H1 (cell line): ENCODE results near the gene TEX11. TPM values are rescaled to one million over a fixed set of nuclear protein-coding genes. Genes with fewer than 3 reads are reported as not detected.
"Not testable (repeated sequence)": the region's sequence is repeated elsewhere in the genome, so short reads cannot be mapped to it uniquely, and the experiment has no call there.

Experiments used
- CTCF ChIA-PET: fragments of 300-600 bp; sonication (Branson Sonifier 250); formaldehyde crosslinking; loops from one replicate; lab custom pipeline; 2021; ENCODE audit not compliant: partially characterized antibody; lab: Charles Lee
- POLR2A ChIA-PET: fragments of 300-600 bp; sonication (Branson Sonifier 250); formaldehyde crosslinking; loops from one replicate; lab custom pipeline; 2021; ENCODE audit warnings: inconsistent platforms; ENCODE audit not compliant: partially characterized antibody; lab: Charles Lee
- DNase-seq, 2 experiments: peaks; one replicate each; pipeline versions ENCODE4 v3.0.0 to v3.0.0-alpha.2; 2010 to 2022; ENCODE audit warnings: low spot score in 2 of 2, low read depth in 1 of 2, mixed read lengths in 1 of 2
- FAIRE-seq: peaks from 2 replicates; lab custom pipeline; 2011; peaks lifted over from hg19 to GRCh38; lab: Jason Lieb, UNC
- H2AFZ ChIP-seq: 2 replicates; pipeline ENCODE4 v1.8.1; 2012; ENCODE audit warnings: low read length, inconsistent platforms
- H2AK5ac ChIP-seq: 2 replicates; pipeline ENCODE4 v1.6.1; 2013; ENCODE audit warnings: low read depth, low read length
- H2BK120ac ChIP-seq: replicated peaks from 2 replicates; pipeline ENCODE3; 2013; ENCODE audit warnings: low read depth, low read length, inconsistent platforms
- H2BK12ac ChIP-seq: 2 replicates; pipeline ENCODE4 v1.6.1; 2013; ENCODE audit warnings: low read depth, low read length
- H2BK15ac ChIP-seq: 2 replicates; pipeline ENCODE4 v1.6.1; 2013; ENCODE audit warnings: low read length
- H2BK20ac ChIP-seq: 2 replicates; pipeline ENCODE4 v1.6.1; 2013; ENCODE audit warnings: low read length
- H2BK5ac ChIP-seq: 2 replicates; pipeline ENCODE4 v1.6.1; 2013; ENCODE audit warnings: low read depth, low read length
- H3K14ac ChIP-seq: 2 replicates; pipeline ENCODE4 v1.6.1; 2013; ENCODE audit warnings: inconsistent platforms; ENCODE audit not compliant: insufficient read length
- H3K18ac ChIP-seq: 2 replicates; pipeline ENCODE4 v1.6.1; 2013; ENCODE audit warnings: low read length; ENCODE audit errors: extremely low read depth
- H3K23ac ChIP-seq: 2 replicates; pipeline ENCODE4 v1.6.1; 2013; ENCODE audit warnings: inconsistent platforms; ENCODE audit not compliant: insufficient read length
- H3K23me2 ChIP-seq: 2 replicates; pipeline ENCODE4 v1.6.1; 2013; ENCODE audit warnings: low read depth, low read length
- H3K27ac ChIP-seq: 2 replicates; pipeline ENCODE4 v1.6.1; 2011; ENCODE audit warnings: low read depth, low read length, inconsistent platforms
- H3K27me3 ChIP-seq, 4 experiments: replicated peaks in 1 of 4; 1 replicate in 1 of 4; 2 replicates in 3 of 4; pipeline versions ENCODE4 v1.6.1 to v1.8.1; 2011 to 2013; ENCODE audit warnings: low read length in 3 of 4, mild to moderate bottlenecking in 3 of 4, inconsistent platforms in 2 of 4, mixed read lengths in 2 of 4, moderate library complexity in 1 of 4; ENCODE audit not compliant: control insufficient read depth in 3 of 4, insufficient read depth in 3 of 4; ENCODE audit errors: extremely low read depth in 1 of 4
- H3K36me3 ChIP-seq, 4 experiments: 2 replicates each; pipeline versions ENCODE4 v1.6.1 to v1.8.1; 2011 to 2013; ENCODE audit warnings: mild to moderate bottlenecking in 4 of 4, low read length in 3 of 4, moderate library complexity in 2 of 4, control low read depth in 1 of 4, inconsistent platforms in 1 of 4; ENCODE audit not compliant: insufficient read depth in 4 of 4, control insufficient read depth in 2 of 4
- H3K4ac ChIP-seq: replicated peaks from 2 replicates; pipeline ENCODE3; 2013; ENCODE audit warnings: low read length, low read depth, mixed read lengths, inconsistent platforms; ENCODE audit not compliant: insufficient read length
- H3K4me1 ChIP-seq, 4 experiments: replicated peaks in 1 of 4; 1 replicate in 1 of 4; 2 replicates in 3 of 4; pipeline versions ENCODE4 v1.6.1 to v1.8.1; 2011 to 2013; ENCODE audit warnings: low read length in 3 of 4, inconsistent platforms in 2 of 4, mixed read lengths in 1 of 4; ENCODE audit not compliant: insufficient read depth in 4 of 4, control insufficient read depth in 3 of 4
- H3K4me2 ChIP-seq, 2 experiments: 2 replicates each; pipeline versions ENCODE4 v1.6.1 to v1.8.1; 2011 to 2013; ENCODE audit warnings: low read depth in 2 of 2, low read length in 2 of 2, control low read depth in 1 of 2, inconsistent platforms in 1 of 2, mild to moderate bottlenecking in 1 of 2; ENCODE audit not compliant: insufficient read depth in 1 of 2
- H3K4me3 ChIP-seq, 4 experiments: fragments of 200-600, 300-600 bp in 1 of 4; sonication (generic), shearing (Covaris generic), sonication (Bioruptor Twin) in 1 of 4; 2 replicates each; pipeline versions ENCODE4 v1.5.1 to v1.8.1; 2011 to 2016; ENCODE audit warnings: low read length in 4 of 4, low read depth in 3 of 4, control low read depth in 2 of 4, inconsistent platforms in 2 of 4, mild to moderate bottlenecking in 2 of 4, mixed read lengths in 1 of 4, moderate library complexity in 1 of 4; ENCODE audit not compliant: insufficient read depth in 2 of 4; ENCODE audit errors: extremely low read depth in 1 of 4
- H3K56ac ChIP-seq: replicated peaks from 2 replicates; pipeline ENCODE3; 2013; ENCODE audit warnings: low read depth, mild to moderate bottlenecking, mixed read lengths, low read length, inconsistent platforms; ENCODE audit not compliant: insufficient read length
- H3K79me1 ChIP-seq: 2 replicates; pipeline ENCODE4 v1.6.1; 2013; ENCODE audit warnings: low read depth, low read length, control low read depth
- H3K79me2 ChIP-seq, 2 experiments: 2 replicates each; pipeline versions ENCODE4 v1.6.1 to v1.8.1; 2012 to 2013; ENCODE audit warnings: low read length in 2 of 2, mild to moderate bottlenecking in 2 of 2, inconsistent platforms in 1 of 2; ENCODE audit not compliant: insufficient read depth in 2 of 2, control insufficient read depth in 1 of 2
- H3K9ac ChIP-seq, 4 experiments: replicated peaks in 1 of 4; 1 replicate in 1 of 4; 2 replicates in 3 of 4; pipeline versions ENCODE4 v1.6.1 to v1.8.1; 2011 to 2013; ENCODE audit warnings: low read depth in 3 of 4, low read length in 3 of 4, control low read depth in 2 of 4, mild to moderate bottlenecking in 2 of 4, moderate library complexity in 2 of 4, inconsistent platforms in 1 of 4; ENCODE audit errors: extremely low read depth in 1 of 4
- H3K9me3 ChIP-seq, 2 experiments: 2 replicates each; pipeline versions ENCODE4 v1.6.1 to v1.8.1; 2012 to 2013; ENCODE audit warnings: mild to moderate bottlenecking in 2 of 2, moderate library complexity in 2 of 2, control low read depth in 1 of 2, inconsistent platforms in 1 of 2, low read depth in 1 of 2, low read length in 1 of 2, mixed read lengths in 1 of 2; ENCODE audit not compliant: insufficient read depth in 2 of 2
- H4K20me1 ChIP-seq, 2 experiments: replicated peaks in 1 of 2; 2 replicates each; pipeline versions ENCODE3 to v1.8.1; 2011 to 2013; ENCODE audit warnings: inconsistent platforms in 2 of 2, low read length in 2 of 2, mild to moderate bottlenecking in 1 of 2; ENCODE audit not compliant: insufficient read depth in 2 of 2, control insufficient read depth in 1 of 2
- H4K5ac ChIP-seq: 2 replicates; pipeline ENCODE4 v1.6.1; 2013; ENCODE audit warnings: low read length, low read depth, mixed read lengths, inconsistent platforms; ENCODE audit not compliant: insufficient read length
- H4K8ac ChIP-seq: 2 replicates; pipeline ENCODE4 v1.8.0; 2013; ENCODE audit warnings: mild to moderate bottlenecking, moderate library complexity, low read length, inconsistent platforms; ENCODE audit not compliant: insufficient read depth; ENCODE audit errors: extremely low read depth
- H4K91ac ChIP-seq: replicated peaks from 2 replicates; pipeline ENCODE3; 2013; ENCODE audit warnings: low read length, mixed read lengths, inconsistent platforms; ENCODE audit not compliant: insufficient read length
- WGBS, 2 experiments: shearing (Covaris generic) in 1 of 2; methylation state at CpG; one replicate each; pipeline versions ENCODE4 v1.1.6 to v1.1.7; 2013 to 2015; ENCODE audit warnings: low lambda C conversion rate in 2 of 2, mixed read lengths in 2 of 2, inconsistent platforms in 1 of 2, low coverage in 1 of 2, missing lambda C conversion rate in 1 of 2; ENCODE audit not compliant: insufficient replicate concordance in 2 of 2, insufficient coverage in 1 of 2, insufficient read length in 1 of 2; ENCODE audit errors: extremely low coverage in 1 of 2, missing lambda C conversion rate in 1 of 2; 5-methylcytosine and 5-hydroxymethylcytosine counted together
- polyA plus RNA-seq, 7 experiments: library from polyadenylated mRNA; depleted of rRNA in 3 of 7; stranded (reverse) in 5 of 7; unstranded in 2 of 7; fragments of >200 nt in 5 of 7; fragments of 200-250 nt in 2 of 7; gene quantifications; 1 replicate in 5 of 7; 2 replicates in 1 of 7; 4 replicates in 1 of 7; pipeline versions ENCODE4 v1.2.1 to v1.2.3, GENCODE V29; 2011 to 2013; ENCODE audit warnings: missing spikeins in 2 of 7, mixed read lengths in 2 of 7
- total RNA-seq: library from RNA; stranded (reverse); fragmentation: NEBNext Ultra II Directional; extraction: Animal tissue kit (Norgen Biotek cat#: 25700); gene quantifications from 2 replicates; pipeline ENCODE4 v1.2.1, GENCODE V29; 2021

TEX11 gene
- total and polyA plus RNA-seq, 2 of the 8 experiments (the other 6 are each of a cell fraction or from before 2014, with no cell fraction given) = 0.11 to 0.74 TPM

GRCh38 chrX:70587158-70587557 is 321.4 kb downstream of the TEX11 start:
- H2BK12ac ChIP-seq, H3K4me3 ChIP-seq, H2BK20ac ChIP-seq, H3K27ac ChIP-seq, H3K36me3 ChIP-seq, H4K91ac ChIP-seq, H3K23me2 ChIP-seq, DNase-seq, CTCF ChIA-PET, H3K79me2 ChIP-seq, H4K5ac ChIP-seq, FAIRE-seq, H3K4me1 ChIP-seq, H2BK15ac ChIP-seq, POLR2A ChIA-PET, H2AFZ ChIP-seq, H3K79me1 ChIP-seq, H3K18ac ChIP-seq, H3K4me2 ChIP-seq, H2AK5ac ChIP-seq, H4K20me1 ChIP-seq, H4K8ac ChIP-seq, H3K4ac ChIP-seq, H2BK120ac ChIP-seq, H3K9me3 ChIP-seq, H3K27me3 ChIP-seq, H3K56ac ChIP-seq, H2BK5ac ChIP-seq, H3K14ac ChIP-seq, H3K23ac ChIP-seq, H3K9ac ChIP-seq: not testable (repeated sequence)
- 33% methylated on average over 1 of the region's 1 CpG; no CpG with 5 or more reads in 1 of the 2 experiments for WGBS, 2 experiments
